HUDEP-2 (cell line): ENCODE data around the gene ZDHHC1.

Experiments used
- DNase-seq, 76 experiments: peaks; one replicate each; lab custom pipeline; 2025; ENCODE audit not compliant: unreplicated experiment in 76 of 76; lab: John Stamatoyannopoulos, UW

ZDHHC1 gene

GRCh38 chr16:67396159-67397035, 19.9 kb downstream of the ZDHHC1 start:
- DNase-seq = peak in 38 of 76 experiments; percentile 7 to 63 (median 26)

- no peak for DNase-seq
These were observed 20.7 kb downstream of the ZDHHC1 start for GRCh38 chr16:67395458-67396158.

- DNase-seq = no peak
These were observed 21.2 kb downstream of the ZDHHC1 start for GRCh38 chr16:67395105-67395457.

- DNase-seq = no peak
These were observed 21.8 kb downstream of the ZDHHC1 start for GRCh38 chr16:67394155-67395104.

- DNase-seq = no peak
These were observed 22.5 kb downstream of the ZDHHC1 start for GRCh38 chr16:67393788-67394154.

- DNase-seq = peak in 30 of 76 experiments; percentile 7 to 35 (median 17)
These were observed 23.0 kb downstream of the ZDHHC1 start, which contains the start of gene TPPP3 for GRCh38 chr16:67393111-67393787. Gene TPPP3, minus strand, starts transcription at chr16:67393498. Its CDS starts 2,387 bp downstream, at chr16:67391111.

GRCh38 chr16:67392301-67393059, 23.8 kb downstream of the ZDHHC1 start:
- DNase-seq = no peak

- no peak for DNase-seq
These were observed 24.6 kb downstream of the ZDHHC1 start for GRCh38 chr16:67391424-67392300.

- no peak for DNase-seq
These were observed 25.4 kb downstream of the ZDHHC1 start for GRCh38 chr16:67390816-67391423.

GRCh38 chr16:67389911-67390815, 26.1 kb downstream of the ZDHHC1 start:
- no peak for DNase-seq

- no peak for DNase-seq
These were observed 27.7 kb downstream of the ZDHHC1 start for GRCh38 chr16:67388591-67388990.

- no peak for DNase-seq
These were observed 28.1 kb downstream of the ZDHHC1 start for GRCh38 chr16:67388191-67388590.

GRCh38 chr16:67387479-67388079, 28.7 kb downstream of the ZDHHC1 start:
- no peak for DNase-seq

- no peak for DNase-seq
These were observed 29.3 kb downstream of the ZDHHC1 start for GRCh38 chr16:67386861-67387455.

GRCh38 chr16:67384778-67385510, 31.3 kb downstream of the ZDHHC1 start:
- peak in 2 of 76 experiments; percentile 16 to 21 for DNase-seq

GRCh38 chr16:67383284-67383683, 33.0 kb downstream of the ZDHHC1 start:
- no peak for DNase-seq
